ENCODE measurements around the gene UBE2H. TPM values are rescaled to one million over a fixed set of nuclear protein-coding genes. Genes with fewer than 3 reads are reported as not detected.

The UBE2H gene
- total RNA-seq, 1 experiment from 2014 or later: 128 TPM

DNA sequence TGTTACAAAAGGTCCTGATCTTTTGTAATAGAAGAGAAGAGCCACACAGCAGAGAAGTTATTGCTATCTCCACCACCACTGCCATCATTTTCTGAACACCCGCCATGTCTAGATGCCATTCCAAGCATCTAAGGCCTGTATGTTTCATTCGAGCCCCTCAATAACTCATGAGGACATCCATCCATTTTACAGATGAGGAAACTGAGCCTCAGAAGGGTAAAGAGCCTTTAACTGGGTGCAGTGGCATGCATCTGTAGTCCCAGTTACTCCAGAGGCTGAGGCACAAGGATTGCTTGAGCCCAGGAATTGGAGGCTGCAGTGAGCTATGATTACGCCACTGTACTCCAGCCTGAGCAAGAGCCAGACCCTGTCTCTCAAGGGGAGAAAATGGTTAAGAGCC lies 39.3 kb downstream of the UBE2H start:
- intact Hi-C loops (cut with micrococcal nuclease): no loop called here
- Mint-ChIP-seq H3K36me3 (ENCODE audit: insufficient read depth, unreplicated experiment) (peaks cover 33% of the 10 kb centered on the region), H3K27me3 (ENCODE audit: insufficient read depth, unreplicated experiment) (no peaks in the 10 kb centered on the region), H3K4me3 (ENCODE audit: unreplicated experiment) (no peak overlapping the region), H3K4me1 (ENCODE audit: insufficient read depth, unreplicated experiment) (peaks cover 13% of the 10 kb centered on the region), H3K9me3 (ENCODE audit: unreplicated experiment) (no peaks in the 10 kb centered on the region), H3K27ac (ENCODE audit: low read depth, unreplicated experiment) (no peak overlapping the region)
- BruUV-seq (replicated peaks): no TSS peak
- ChIA-PET POLR2A (no interaction called here), CTCF (no interaction called here)
- DNase-seq (ENCODE audit: unreplicated experiment): no peak
- TF ChIP-seq, protein P1, sequence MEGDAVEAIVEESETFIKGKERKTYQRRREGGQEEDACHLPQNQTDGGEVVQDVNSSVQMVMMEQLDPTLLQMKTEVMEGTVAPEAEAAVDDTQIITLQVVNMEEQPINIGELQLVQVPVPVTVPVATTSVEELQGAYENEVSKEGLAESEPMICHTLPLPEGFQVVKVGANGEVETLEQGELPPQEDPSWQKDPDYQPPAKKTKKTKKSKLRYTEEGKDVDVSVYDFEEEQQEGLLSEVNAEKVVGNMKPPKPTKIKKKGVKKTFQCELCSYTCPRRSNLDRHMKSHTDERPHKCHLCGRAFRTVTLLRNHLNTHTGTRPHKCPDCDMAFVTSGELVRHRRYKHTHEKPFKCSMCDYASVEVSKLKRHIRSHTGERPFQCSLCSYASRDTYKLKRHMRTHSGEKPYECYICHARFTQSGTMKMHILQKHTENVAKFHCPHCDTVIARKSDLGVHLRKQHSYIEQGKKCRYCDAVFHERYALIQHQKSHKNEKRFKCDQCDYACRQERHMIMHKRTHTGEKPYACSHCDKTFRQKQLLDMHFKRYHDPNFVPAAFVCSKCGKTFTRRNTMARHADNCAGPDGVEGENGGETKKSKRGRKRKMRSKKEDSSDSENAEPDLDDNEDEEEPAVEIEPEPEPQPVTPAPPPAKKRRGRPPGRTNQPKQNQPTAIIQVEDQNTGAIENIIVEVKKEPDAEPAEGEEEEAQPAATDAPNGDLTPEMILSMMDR (IDR thresholded peaks at IDR 0.05; ENCODE audit: unreplicated experiment): no peak

DNA sequence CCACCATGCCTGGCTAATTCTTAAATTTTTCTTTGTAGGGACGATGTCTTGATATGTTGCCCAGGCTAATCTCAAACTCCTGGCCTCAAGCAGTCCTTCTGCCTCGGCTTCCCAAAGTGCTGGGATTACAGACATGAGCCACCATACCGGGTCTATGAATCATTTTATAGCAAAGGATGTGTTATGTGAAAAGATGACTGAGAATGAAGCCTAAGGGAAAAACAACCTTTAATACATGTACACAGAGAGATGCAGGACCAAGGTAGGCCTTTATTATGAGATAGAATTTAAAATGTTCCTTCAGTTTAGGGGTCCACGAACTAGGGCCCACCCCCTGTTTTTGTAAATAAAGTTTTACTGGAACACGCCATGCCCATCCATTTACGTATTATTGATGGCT lies 41.0 kb downstream of the UBE2H start:
- H3K36me3 Mint-ChIP-seq (ENCODE audit: insufficient read depth, unreplicated experiment): peaks cover 31% of the 10 kb centered on the region
- H3K4me1 Mint-ChIP-seq (ENCODE audit: insufficient read depth, unreplicated experiment): peaks cover 23% of the 10 kb centered on the region
- DNase-seq (ENCODE audit: unreplicated experiment): no peak
- TF ChIP-seq, protein P1 (IDR thresholded peaks at IDR 0.05; ENCODE audit: unreplicated experiment): no peak
- intact Hi-C loops (cut with micrococcal nuclease): no loop called here
- ChIA-PET CTCF (interaction anchor here (0.7 kb wide), 1 partner anchor 134 kb away, joined by 4 read pairs; no protein-coding TSS in a partner anchor), POLR2A (interaction anchor here (0.6 kb wide), 1 partner anchor 15 kb away, joined by 3 read pairs; no protein-coding TSS in a partner anchor)
- H3K27me3 Mint-ChIP-seq (ENCODE audit: insufficient read depth, unreplicated experiment): no peaks in the 10 kb centered on the region
- BruUV-seq (replicated peaks): no TSS peak
- H3K27ac Mint-ChIP-seq (ENCODE audit: low read depth, unreplicated experiment): no peak overlapping the region
- H3K9me3 Mint-ChIP-seq (ENCODE audit: unreplicated experiment): no peaks in the 10 kb centered on the region
- no peak overlapping the region for H3K4me3 Mint-ChIP-seq (ENCODE audit: unreplicated experiment)

DNA sequence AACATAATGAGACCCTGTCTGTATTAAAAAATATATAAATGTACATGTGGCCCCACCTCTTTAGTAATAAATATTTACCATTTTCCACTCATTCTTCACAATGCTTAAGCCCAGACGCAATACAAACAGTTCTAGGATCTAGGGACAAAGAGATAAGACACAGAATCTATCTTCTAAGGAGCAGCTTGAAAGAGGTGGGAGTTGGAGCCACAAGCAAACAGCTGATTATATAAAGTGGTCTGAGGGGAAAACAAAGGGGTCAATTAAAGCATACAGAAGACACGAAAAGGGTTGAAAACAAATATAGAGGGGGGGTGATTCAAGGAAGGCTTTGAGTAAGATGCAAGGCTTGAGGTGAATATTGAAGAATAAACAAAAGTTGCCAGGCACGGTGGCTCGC lies 43.1 kb downstream of the UBE2H start:
- BruUV-seq (replicated peaks): no TSS peak
- ChIA-PET POLR2A (interaction anchor here (0.6 kb wide), 1 partner anchor 61 kb away, joined by 3 read pairs; no protein-coding TSS in a partner anchor), CTCF (no interaction called here)
- DNase-seq (ENCODE audit: unreplicated experiment): no peak
- no peak overlapping the region for H3K4me3 Mint-ChIP-seq (ENCODE audit: unreplicated experiment)
- peaks cover 20% of the 10 kb centered on the region for H3K4me1 Mint-ChIP-seq (ENCODE audit: insufficient read depth, unreplicated experiment)
- H3K9me3 Mint-ChIP-seq (ENCODE audit: unreplicated experiment): no peaks in the 10 kb centered on the region
- intact Hi-C loops (cut with micrococcal nuclease): no loop called here
- H3K36me3 Mint-ChIP-seq (ENCODE audit: insufficient read depth, unreplicated experiment): peaks cover 38% of the 10 kb centered on the region
- TF ChIP-seq, protein P1 (IDR thresholded peaks at IDR 0.05; ENCODE audit: unreplicated experiment): no peak
- no peak overlapping the region for H3K27ac Mint-ChIP-seq (ENCODE audit: low read depth, unreplicated experiment)
- H3K27me3 Mint-ChIP-seq (ENCODE audit: insufficient read depth, unreplicated experiment): no peaks in the 10 kb centered on the region

DNA sequence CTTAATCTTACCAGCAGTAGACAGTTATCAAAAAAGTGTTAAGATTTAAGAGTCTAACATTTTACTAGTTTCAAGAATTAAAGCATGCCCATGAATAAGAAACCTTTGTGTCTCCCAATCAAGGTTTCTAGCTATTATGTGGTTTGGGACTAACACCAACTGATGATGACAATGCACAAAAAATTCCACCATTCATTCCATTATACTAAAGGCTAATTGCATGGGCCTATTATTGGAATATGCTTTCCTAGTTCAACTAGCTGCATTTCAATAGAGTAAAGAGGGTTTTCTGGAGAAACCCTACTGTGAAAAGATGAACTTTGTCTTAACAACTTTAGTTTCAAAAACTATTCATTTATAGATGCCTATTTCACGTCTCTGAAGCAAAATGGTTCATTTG lies 44.6 kb downstream of the UBE2H start:
- TF ChIP-seq, protein P1 (IDR thresholded peaks at IDR 0.05; ENCODE audit: unreplicated experiment): no peak
- Mint-ChIP-seq H3K9me3 (ENCODE audit: unreplicated experiment) (no peaks in the 10 kb centered on the region), H3K36me3 (ENCODE audit: insufficient read depth, unreplicated experiment) (peaks cover 40% of the 10 kb centered on the region), H3K27me3 (ENCODE audit: insufficient read depth, unreplicated experiment) (no peaks in the 10 kb centered on the region), H3K27ac (ENCODE audit: low read depth, unreplicated experiment) (no peak overlapping the region), H3K4me1 (ENCODE audit: insufficient read depth, unreplicated experiment) (peaks cover 17% of the 10 kb centered on the region), H3K4me3 (ENCODE audit: unreplicated experiment) (no peak overlapping the region)
- ChIA-PET POLR2A (interaction anchor here (0.8 to 1.5 kb wide), 3 partner anchors 10 to 31 kb away, joined by 3 to 4 read pairs (median 4); no protein-coding TSS in a partner anchor), CTCF (no interaction called here)
- intact Hi-C loops (cut with micrococcal nuclease): no loop called here
- BruUV-seq (replicated peaks): no TSS peak
- no peak for DNase-seq (ENCODE audit: unreplicated experiment)
